Choroid plexus epithelial cell (primary cell): ENCODE results near the gene KRT16.
"Not testable (repeated sequence)": the region's sequence is repeated elsewhere in the genome, so short reads cannot be mapped to it uniquely, and the experiment has no call there.

Experiments used
- DNase-seq: peaks from one replicate; pipeline ENCODE4 v3.0.0-alpha.2; 2010; ENCODE audit warnings: low read depth
- H3K4me3 ChIP-seq: 2 replicates; pipeline ENCODE4 v1.5.1; 2011; ENCODE audit warnings: low read depth, mild to moderate bottlenecking, control low read depth, low read length, moderate library complexity
- TF ChIP-seq, protein P1 (sequence below): conservative IDR thresholded peaks from 2 replicates; pipeline ENCODE4 v1.5.1; 2011; ENCODE audit warnings: low read depth, mild to moderate bottlenecking, control low read depth, inconsistent platforms, low read length, moderate library complexity

Gene KRT16

GRCh38 chr17:41586863-41587495, 25.6 kb downstream of the KRT16 start, which contains the start of gene KRT14:
Gene KRT14 (minus strand): TSS chr17:41586895. CDS start chr17:41586834, 61 bp downstream.
- TF ChIP-seq, protein P1, sequence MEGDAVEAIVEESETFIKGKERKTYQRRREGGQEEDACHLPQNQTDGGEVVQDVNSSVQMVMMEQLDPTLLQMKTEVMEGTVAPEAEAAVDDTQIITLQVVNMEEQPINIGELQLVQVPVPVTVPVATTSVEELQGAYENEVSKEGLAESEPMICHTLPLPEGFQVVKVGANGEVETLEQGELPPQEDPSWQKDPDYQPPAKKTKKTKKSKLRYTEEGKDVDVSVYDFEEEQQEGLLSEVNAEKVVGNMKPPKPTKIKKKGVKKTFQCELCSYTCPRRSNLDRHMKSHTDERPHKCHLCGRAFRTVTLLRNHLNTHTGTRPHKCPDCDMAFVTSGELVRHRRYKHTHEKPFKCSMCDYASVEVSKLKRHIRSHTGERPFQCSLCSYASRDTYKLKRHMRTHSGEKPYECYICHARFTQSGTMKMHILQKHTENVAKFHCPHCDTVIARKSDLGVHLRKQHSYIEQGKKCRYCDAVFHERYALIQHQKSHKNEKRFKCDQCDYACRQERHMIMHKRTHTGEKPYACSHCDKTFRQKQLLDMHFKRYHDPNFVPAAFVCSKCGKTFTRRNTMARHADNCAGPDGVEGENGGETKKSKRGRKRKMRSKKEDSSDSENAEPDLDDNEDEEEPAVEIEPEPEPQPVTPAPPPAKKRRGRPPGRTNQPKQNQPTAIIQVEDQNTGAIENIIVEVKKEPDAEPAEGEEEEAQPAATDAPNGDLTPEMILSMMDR: no peak
- DNase-seq: no peak
- no peak within 1 kb of the TSS for H3K4me3 ChIP-seq

DNA sequence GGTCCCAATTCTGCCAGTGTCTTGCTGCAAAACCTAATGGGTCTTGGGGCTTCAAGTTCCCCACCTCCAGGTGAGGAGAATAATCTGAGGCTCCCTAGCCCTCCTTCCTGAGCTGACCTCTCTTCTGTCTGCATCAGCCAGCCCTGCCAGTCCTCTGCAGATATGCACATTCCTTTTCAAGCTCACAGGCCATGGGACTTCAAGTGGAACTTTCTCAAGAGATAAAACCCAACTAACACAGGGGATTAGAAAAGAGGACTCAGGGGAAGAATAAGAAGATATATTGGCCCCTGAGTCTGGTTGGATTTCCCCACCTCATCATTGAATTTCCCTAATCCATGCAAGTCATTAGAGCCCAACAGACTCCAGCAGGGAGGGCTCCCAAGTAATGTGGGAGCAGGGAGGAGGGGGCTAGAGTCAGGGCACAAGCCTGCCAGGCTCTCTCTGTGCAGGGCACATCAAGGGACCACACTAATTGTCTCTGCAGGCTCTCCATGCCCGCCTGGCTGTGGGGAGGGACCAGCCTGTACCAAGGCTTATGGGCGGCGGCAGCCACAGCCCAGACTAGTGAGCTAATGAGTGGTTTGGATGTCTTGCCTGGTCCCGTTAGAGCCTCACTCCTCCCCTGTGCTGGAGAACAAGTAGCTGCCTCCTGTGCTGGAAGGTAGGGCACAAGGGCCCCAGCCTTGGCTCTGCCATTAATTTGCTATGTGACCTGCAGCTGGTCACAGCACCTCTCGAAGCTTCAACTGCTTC, 27.1 kb downstream of the KRT16 start:
- H3K4me3 ChIP-seq: no peak overlapping the region
- DNase-seq: no peak
- TF ChIP-seq, protein P1: no peak

DNA sequence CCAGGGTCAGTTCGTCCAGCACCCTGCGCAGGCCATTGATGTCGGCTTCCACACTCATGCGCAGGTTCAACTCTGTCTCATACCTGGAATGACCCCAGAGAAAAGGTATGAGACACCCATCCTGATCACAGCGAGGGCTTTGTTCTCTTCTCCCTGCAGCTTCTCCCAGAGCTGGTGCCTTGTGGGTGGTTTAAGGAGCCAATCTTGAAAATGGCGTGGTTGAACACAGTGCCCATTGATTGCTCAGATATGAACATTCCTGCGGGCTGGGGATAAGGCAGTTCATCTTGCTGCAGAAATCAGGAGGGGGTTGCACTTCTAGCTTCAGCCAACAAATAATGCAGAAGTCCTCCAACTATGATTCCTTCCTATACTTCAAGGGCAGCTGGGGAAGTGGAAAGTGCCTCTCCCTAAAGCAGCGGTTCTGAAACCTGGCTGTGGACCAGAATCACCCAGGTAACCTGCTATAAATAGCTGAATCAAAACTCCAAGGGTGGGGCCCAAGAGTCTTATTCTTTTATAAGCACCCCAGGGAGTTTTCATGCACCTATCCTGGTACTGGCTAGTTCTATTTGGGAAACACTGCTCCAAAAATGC, 28.1 kb downstream of the KRT16 start:
- H3K4me3 ChIP-seq, DNase-seq: not testable (repeated sequence)

- no peak for DNase-seq
- H3K4me3 ChIP-seq: no peak overlapping the region
- TF ChIP-seq, protein P1: no peak
Measured at GRCh38 chr17:41583137-41584127, 29.1 kb downstream of the KRT16 start.

DNA sequence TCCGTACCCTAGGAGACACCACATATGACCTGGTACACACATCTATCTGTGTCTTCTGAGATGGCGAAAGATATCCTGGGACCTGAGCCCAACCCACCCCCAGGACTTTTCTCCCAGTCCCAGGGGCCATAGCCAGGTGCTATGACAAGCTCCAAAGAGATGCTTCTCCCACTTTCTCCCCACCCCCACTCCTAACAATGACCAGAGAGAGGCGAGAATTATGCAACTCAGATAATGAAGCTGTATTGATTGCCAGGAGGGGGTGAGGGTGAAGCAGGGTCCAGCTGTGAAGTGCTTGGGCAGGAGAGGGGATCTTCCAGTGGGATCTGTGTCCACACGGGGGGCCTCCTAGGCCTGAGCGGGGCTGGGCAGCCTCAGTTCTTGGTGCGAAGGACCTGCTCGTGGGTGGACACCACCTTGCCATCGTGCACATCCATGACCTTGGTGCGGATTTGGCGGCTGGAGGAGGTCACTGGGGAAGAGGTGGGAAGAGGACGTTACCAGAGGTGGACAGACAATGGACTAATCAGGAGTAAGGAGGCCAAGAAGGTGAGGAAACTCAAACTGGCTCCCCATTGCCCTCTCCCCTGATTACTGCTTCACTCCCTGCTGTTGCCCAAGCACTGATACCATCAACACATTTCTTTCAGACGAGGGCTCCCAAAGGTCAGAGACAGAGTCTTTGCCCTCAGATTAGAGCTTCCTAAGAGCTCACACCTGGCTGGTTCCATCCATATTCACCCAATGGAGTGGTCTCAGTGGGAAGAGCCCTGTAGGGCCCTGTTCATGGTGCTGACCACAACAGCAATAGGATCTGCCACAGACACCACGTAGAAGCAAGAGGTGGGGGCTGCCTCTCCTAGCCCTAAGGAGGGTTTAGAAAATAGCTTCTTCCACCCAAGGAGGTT, 30.3 kb downstream of the KRT16 start:
- H3K4me3 ChIP-seq, DNase-seq: not testable (repeated sequence)

DNA sequence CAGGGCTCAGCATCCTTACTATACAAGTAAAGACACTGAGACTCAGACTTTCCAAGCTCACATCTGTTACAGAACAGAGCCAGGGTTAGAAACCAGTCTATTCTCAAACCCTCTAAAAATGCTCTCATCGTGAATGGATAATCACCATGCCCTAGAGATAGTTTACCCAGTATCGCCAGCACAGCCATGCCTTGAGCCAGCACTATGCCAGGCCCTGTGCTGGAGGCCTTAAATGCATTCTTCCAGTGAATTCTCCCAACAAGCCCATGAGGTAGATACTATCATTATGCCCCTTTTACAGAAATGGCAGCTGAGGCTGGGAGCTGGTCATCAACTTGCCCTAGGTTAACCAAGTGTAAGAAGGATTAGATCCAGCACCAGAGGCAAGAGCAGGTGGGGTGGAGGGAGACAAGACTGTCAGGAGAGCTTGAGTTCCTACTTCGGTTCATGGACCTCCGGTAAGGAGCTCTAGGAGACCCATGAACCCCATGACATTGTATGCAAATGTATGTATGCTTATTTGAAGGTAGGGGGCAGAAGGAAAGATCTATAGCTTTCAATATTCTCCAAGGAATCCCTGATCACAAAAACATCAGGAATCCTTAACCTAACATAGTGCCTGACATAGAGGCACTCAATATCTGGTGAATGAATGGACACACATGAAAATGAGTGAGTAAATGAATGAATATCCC, 31.1 kb downstream of the KRT16 start:
- DNase-seq: no peak
- H3K4me3 ChIP-seq: no peak overlapping the region
- TF ChIP-seq, protein P1: no peak
